GM18868 (cell line): ENCODE results near the gene POLD2.
A peak's percentile ranks its signal among the peaks of the same experiment; 100 is the strongest.

Experiments
- ATAC-seq: cut with Tn5 transposase; IDR thresholded peaks from one replicate; pipeline ENCODE4 v1.9.1; 2021; ENCODE audit warnings: mild to moderate bottlenecking, moderate library complexity; ENCODE audit not compliant: unreplicated experiment

The POLD2 gene

DNA sequence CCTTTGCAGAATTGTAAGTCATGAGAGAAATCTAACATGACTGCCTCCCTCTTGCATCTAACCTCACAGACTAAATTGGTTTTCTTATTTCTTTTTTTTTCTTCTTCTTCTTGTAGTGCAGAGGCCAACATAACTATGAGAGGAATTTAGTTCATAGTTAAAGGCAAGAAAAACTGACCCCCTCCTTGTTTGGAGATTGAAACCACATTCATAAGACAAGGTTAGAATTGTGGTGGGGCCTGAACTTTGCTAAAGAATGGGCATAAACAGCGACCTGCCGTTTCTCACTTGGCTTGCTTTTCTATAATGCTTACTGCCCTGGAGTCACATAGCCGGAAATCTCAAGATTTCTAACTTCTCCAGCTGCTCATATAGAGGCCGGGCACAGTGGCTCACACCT lies 38.6 kb downstream of the POLD2 start:
- no peak for ATAC-seq

DNA sequence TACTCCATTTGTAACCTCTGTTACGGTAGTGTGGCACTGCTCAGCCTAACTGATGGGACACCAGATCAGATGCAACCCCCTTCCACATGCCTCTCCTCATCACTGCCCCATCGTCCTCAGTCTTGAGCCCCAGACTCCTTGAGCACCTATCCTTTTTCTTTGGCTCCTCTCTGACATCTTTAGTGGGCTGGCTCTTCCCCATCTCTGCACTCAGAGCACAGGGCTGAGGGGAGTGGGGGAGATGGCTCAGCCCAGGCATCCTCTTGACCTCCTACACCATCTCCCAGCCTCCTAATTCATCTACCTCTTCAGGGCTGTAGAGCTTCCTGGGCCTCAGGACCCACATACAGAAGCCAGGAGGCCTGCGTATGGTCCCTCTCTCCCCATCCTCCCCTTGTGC lies 39.6 kb downstream of the POLD2 start:
- ATAC-seq, result no peak

DNA sequence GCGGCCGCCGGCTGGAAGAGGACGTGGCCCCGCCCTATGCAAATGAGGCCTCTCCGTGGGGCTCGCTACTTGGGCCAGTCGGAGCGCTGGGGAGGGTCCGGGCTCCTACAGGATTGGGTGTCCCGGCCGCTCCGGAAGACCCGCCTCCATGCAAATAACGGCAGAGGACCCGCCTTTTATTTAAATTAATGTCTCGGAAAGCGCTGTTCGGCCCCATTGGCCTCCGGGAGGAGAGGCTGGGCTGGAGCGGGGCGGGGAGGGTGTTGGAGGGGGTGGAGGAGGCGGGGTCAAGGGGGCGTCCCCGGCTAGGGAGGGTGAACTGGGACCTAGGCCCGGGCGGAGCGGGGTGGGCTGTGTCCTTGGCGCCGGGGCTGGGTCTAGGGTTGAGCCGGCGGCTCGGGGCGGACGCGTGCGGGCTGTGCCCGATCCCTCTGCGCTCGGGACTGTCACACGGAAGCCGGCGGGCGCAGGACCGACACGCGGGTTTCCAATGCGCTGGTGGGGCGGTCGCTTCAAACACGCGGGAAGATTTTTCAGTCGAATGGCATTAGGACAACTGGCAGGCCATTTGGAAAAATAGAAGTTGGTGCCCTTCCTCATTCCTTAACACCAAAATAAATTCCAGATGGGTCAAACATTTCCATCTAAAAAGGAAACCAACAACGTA lies 40.7 kb downstream of the POLD2 start:
- ATAC-seq, result peak; percentile 94

DNA sequence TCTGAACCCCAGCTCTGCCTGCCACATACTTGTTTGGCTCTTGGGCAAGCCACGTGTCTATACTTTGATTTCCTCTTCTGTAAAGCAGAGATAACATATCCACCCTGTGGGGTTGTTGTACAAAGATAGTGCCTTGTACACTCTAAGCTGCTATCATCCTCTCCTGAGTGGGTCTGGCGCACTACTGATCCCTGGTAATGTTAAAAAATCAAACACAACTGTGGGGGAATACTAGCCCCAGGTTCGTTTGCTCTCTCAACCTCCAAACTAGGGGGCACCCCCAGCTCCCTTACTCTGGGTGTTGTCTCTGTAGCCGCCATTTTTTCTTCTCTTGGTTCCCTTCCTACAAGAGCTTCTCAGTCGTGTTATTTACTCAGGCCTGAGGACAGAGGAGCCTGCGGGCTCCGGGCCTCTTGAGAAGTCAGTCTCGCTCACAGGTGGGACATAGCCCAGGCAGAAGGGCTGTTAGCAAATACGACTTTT lies 42.0 kb downstream of the POLD2 start:
- ATAC-seq, result no peak

DNA sequence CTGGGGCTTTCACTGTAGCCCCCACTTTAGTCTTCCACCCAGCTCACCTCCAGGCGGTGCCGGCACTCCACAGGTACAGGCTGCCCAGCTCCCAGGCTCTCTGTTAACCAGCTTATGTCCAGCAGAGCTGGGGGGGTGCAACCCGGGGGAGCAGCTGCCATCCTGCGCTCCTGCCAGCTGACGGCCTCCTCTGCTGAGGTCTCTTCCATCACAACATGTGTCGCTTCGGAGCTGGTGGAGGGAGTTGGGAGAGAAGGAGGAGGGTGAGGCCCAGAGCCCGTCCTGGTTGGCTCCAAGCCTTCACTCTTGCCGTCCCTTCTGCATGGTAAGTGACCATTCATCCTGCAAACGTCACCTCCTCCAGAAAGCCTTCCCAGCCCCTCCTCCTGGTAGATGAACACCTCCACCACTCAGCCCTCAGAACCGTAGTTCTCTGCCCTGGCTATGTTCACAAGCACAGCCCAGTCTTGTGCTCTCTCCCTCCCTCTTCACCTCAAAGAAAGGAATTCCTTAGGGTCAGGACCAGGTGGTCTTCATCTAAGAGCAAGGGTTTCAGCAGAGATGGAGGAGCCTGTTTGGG lies 42.6 kb downstream of the POLD2 start:
- no peak for ATAC-seq

DNA sequence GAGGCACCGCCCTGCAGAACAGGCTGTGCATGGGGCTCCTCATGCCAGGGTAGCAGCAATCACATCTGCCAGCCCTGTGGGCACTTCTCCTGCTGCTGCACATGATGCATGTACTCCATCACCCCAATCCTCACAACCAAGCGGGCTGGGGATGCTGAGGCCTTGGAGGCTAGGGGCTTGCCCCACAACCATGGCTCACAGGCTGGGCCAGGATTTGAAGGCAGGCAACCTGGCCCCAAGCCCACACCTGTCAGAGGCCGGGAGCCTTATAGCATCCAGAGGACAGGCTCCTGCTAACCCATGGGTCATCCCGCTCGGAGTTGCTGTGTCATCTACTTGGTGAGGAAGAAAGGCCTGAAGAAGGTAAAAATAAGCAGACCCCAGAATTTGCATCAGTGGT lies 43.2 kb downstream of the POLD2 start:
- no peak for ATAC-seq

DNA sequence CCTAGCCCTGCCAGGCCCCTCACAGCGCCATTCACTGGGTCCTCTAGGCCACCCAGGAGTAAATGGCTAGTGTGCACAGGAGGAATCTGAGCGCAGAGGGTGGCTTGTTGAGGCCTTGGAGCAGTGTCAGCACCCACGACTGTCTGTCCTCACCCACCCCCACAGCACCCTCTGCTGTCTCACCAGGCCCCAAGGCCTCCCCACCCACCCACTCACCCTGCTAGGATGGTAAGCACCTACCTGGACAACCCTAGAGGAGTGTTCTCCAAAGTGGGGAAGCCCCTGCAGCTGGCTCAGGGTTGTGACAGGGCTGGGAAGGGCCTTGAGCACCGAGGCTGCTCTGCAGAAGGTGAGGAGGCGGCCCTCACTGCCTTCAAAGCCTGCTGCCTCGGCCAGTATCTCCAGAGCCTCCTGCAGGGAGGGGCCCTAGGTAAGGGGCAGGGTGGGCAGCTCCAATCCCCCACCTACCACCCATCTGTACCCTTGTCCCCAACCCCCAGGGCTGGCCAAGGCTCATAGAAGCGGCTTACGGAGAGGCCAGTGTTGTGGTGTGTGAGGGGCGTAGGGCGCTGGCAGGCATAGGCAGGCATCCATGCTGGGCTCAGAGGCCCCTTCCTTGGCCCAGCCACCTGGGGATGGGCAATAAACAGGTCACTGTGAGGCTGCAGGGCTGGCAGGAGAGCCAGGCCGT lies 43.9 kb downstream of the POLD2 start:
- ATAC-seq, result no peak

DNA sequence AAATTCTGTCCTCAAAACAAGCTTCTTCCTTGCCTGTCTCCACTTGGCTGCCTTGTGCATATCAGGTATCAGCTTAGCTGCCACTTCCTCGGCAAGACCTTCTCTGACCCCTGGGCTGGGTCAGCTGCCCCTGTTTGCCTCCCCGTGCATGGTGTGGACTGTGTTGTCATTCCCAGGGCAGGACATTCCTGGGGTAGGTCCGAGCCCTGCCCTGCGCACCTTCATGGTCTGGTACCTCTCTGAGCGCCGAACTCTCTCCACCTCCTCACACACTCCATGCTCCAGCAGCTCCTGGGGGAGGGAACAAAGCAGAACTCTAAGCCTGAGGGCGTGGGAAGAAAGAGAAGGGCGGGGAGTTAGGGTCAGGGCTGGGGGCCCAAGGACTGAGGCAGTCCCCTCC lies 44.8 kb downstream of the POLD2 start:
- no peak for ATAC-seq

DNA sequence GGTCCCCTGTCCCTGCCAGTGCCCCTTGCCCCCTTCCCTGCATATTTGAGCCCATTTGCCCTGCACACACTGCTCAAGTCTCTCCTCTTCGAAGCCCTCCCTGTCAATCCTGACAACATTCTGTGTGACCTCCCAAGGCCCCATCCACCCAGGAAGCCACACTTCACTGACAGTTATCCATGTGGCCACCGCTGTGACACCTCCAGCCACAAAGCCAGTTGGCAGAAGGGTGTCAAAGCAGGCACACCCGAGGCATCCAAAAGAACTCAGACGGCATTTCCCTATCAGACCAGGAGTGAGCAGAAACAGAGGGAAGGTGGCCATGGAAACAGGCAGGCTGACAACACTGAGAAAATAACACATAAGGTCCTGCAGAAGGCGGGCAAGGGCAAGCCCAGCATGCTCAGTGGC lies 45.7 kb downstream of the POLD2 start:
- ATAC-seq, result no peak

DNA sequence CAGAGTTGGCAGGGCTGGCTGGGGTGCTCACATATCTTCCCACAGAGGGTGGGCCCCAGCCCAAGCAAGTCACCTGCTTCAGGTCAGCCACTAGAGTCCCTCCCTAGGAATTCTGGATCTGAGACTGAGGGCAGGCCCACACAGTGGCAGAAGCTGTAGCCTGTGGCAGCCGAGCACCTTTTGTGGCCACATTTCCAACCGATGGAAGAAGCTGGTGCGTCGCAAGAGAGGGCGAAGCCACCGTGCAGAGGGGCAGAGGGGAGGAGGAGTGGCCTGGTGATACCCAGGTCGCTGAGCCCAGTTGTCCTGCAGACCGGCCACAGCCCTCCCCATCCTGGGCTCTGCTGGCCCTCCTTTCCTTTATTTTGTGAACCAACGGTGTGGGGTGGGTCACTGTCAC lies 46.3 kb downstream of the POLD2 start:
- no peak for ATAC-seq

DNA sequence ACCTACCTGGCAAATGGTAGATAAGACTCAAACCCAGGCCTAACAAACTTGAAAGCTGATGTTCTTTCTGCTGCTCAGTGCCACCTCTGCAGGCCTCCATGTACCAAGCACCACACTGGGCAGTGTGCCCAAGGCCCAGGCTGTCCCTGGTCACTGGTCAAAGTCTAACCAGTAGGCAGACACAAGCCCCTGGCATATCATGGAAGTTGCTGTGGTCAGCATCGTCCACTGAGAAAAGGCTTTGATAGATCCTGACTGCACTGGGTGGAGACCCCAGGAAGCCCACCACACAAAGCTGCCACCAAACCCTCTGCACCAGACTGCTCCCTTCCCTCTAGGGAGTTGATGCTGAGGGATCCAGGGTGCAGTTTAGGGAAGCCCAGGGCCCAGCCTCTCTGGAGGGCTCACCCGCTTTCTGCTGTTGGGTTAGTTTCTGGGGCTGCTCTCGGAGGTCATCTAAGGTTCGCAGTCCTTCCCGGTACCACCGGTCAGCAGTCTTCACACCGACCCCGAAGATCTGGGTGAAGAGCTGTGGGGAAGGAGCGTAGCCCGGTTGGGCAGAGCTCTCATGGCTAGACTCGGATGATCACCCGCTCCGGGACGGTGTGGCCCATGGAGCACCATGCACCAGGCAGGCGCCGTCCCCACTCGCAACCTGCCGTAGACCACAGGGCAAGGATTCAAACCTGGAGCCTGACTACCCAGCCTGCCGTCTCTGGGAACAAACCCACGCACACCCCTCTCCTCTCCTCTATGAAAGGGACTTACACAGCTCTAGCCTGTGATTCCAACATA lies 47.0 kb downstream of the POLD2 start:
- no peak for ATAC-seq

DNA sequence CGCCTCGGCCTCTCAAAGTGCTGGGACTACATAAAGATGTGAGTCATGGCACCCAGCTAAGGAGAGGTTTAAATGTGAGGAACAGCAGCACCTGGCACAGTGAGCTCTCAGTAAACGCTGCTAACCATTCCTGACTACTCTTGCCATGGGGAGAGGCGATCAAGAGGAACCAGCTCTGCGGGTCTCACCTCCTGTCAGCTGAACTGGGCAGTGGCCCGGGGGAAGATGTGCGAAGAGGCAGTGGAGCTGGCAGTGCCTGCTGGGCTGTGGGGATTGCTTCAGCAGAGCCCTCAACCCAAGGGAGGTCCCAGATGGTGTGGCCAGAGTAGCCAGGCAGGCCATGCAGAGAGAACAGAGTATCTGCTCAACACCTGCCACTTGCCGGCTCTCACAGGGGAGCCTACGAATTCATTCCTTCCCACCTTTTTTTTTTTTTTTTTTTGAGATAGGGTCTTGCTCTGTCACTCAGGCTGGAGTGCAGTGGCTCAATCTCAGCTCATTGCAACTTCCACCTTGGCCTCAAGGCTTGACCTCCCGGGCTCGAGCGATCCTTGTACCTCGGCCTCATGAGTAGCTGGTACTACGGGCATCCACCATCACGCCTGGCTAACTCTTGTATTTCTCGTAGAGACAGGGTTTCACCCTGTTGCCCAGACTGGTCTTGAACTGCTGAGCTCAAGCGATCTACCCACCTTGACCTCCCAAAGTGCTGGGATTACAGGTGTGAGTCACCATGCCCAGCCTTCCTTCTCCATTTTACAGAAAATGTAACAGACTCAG lies 47.9 kb downstream of the POLD2 start:
- no peak for ATAC-seq

DNA sequence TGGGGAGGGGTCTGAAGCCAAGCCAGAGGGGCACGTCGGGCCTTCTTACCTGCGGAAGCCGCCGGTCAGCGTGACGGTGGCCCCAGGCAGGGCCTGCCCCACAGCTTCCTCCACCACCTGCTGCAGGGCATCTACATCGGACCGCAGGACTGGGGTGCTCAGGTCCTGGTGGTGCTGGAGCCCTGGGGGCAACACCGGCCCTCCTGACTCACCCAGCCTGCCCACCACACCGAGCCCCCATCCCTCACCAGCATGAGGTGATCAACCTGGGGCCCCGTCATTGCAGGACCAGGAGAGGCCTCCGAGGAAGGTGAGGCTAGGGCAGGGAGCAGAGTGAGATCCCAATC lies 49.0 kb downstream of the POLD2 start:
- ATAC-seq, result peak; percentile 5

DNA sequence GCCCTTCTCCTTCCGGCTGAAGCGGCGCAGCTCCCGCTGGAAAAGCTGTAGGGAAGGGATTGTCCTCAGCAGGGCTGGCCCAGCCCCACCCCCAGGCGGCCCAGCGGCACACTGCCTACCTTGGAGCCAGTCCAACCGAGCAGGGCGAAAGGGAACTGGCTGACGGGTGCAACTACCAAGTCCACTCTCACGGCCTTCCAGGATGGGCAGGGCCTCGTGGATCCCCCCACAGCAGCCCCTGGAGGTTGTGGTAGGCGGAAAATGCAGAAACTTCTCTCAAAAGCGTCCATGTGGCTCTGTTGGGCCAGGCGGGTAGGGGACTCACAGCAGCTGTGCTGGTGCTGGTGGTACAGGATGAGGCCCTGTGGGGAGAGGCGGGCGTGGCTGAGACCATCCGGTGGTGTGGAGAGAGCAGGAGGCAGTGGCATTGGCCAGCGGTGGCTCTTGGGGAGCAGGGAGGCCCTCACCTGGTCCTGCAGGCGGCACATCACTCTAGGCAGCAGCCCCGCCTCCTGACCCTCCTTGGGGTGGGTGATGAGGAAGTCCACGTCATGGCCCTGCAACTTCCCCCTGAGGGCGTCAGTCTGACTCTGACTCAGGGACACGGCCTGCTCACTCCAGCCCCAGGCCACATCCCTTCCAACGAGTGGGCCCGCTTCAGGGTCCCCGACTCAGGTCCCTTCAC lies 49.5 kb downstream of the POLD2 start:
- peak; percentile 62 for ATAC-seq

DNA sequence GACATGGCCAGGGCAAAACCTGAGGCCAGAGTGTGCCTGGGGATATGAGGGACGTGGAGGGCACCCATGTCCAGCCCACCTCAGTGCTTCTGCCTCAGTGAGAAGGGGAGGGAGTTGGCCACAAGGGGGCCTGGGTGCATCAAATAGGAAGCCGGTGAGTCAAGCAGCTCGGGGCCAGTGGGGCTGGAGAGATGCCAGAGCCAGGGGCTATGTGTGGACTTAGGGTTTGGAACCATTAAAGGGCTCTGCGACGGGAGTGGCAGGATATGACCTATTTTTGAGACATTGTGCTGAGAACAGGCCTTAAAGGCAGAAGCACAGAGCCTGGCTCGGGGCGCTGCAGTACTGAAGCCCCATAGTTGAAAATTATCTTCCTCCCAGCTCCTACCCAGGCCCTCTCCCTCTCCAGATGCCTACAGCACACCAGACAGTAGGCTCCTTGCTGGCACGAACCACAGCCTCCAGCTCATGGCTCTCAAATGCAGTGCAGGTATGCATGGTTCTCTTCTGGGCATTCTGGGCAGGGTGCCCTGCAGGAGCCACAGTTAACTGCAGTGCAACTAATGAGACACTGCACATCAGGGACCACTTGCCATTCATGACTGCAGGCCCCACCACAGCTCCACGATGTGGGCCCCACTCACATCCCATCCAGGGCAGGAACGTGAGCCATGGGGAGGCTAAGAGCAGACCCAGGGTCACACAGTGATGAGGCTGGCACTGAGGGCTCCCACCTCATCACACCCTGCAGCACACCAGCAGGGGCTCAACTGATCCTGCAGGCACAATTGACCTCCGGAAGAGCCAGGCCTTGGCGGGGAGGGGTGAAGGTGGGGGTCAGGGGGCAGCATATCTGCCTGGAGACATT lies 50.8 kb downstream of the POLD2 start:
- no peak for ATAC-seq

DNA sequence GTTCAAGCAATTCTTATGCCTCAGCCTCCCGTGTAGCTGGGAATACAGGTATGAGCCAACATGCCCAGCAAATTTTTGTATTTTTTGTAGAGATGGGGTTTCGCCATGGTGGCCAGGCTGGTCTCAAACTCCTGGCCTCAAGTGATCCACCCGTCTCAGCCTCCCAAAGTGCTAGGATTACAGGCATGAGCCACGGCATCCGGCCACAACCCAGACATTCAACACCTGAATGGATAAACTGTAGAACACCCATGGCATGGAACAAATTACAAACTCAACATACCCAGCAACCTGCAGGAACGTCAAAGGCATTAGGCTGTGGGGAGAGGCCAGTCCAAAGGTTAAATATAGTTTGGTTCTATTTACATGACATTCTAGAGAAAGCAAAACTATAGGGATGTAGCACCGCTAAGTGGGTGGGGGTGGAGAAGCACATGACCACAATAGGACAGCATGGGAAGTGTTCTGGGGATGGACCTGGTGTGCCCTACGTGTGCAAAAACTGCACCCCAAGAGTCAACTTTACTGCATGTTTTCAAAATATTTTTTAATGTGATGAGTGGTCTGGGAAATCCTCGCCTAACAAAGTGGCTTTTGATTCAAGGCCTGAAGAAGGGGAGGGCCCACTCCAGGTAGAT lies 51.5 kb downstream of the POLD2 start:
- ATAC-seq, result no peak

DNA sequence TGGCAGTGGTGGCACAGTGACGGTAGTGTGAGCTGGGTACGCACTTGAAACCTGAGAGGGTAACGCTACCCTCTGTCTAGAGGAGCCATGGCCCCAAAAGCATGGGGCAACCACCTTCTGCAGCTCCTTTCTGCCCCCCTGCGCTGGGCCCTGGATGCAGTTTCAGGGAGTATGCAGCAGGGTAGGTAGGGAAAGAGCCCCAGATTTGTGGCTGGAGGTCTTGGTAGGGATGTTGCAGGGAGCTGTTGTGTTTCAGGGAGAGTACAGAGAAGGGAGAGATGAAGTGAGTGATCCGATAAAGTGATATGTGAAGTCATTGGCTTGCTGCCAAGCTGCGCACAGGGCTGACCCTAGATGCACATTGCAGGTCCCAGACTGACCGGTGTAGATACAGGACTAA lies 55.3 kb downstream of the POLD2 start:
- no peak for ATAC-seq

DNA sequence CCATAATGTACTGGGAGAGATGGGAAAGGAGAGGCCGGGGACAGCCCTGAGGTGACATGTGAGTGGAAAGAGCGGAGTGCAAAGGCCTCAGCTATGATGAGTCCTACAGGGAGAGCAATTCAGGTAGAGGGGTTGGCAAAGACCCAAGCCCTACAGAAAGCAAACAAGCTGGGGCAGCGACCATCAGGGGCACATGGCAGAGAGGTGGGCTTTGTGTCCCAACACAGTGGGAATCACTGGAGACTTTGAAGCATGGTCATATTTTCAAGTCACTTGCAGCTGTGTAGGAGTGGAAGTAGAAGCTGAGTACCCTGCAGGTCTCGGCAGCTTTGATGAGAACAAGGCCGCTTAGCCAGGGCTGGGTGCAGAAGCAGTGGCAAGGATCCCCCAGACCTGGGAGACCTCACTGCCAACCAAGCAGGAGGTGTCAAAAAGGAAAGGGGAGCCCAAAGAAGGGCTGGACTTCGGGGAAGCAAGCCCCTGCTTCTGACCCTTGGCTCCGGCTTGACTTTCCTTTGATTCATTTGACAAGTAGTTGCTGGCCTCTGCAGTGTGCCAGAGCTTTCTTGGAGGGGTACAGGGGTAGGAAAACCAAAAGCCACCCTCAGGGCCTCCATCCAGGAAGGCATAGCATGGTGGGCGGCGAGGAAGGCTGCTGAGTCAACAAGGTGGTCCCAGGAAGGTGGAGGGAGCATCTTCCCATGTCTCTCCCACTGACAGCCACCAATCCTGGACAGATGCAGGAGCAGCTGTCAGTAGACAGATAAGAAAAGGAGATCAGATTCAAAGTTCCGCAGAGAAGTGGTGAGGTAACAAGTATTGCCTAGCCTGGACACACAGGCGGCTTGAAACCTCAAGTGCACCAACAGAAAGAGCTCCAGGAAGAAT lies 56.0 kb downstream of the POLD2 start:
- no peak for ATAC-seq
